ENCODE results near the gene MAD1L1. TPM values are rescaled to one million over a fixed set of nuclear protein-coding genes. Genes with fewer than 3 reads are reported as not detected.

MAD1L1 gene
- total and polyA plus RNA-seq, 2 of the 8 experiments (the other 6 are each of a cell fraction or from before 2014, with no cell fraction given), result 40.4 to 44.6 TPM

- Histone ChIP-seq H2BK12ac (ENCODE audit: low read depth, low read length) (no peak overlapping the region), H3K4me3 (ENCODE audit: extremely low read depth in 1 of 4, insufficient read depth in 2 of 4, low read depth in 3 of 4, low read length in 4 of 4) (no peak overlapping the region), H3K23ac (ENCODE audit: insufficient read length) (no peak overlapping the region), H3K56ac (replicated peaks; ENCODE audit: insufficient read length, low read depth, low read length) (no peak overlapping the region), H3K4me1 (replicated peaks in 1 of 4; ENCODE audit: control insufficient read depth in 3 of 4, insufficient read depth in 4 of 4, low read length in 3 of 4) (no peaks in the 10 kb centered on the region), H2BK120ac (replicated peaks; ENCODE audit: low read depth, low read length) (no peak overlapping the region), H3K79me2 (ENCODE audit: control insufficient read depth in 1 of 2, insufficient read depth in 2 of 2, low read length in 2 of 2) (peaks cover 0 to 3% of the 10 kb centered on the region in 2 experiments; a peak in 1 of 4 replicates), H3K18ac (ENCODE audit: extremely low read depth, low read length) (no peak overlapping the region), H2BK15ac (ENCODE audit: low read length) (no peak overlapping the region), H2AK5ac (ENCODE audit: low read depth, low read length) (no peak overlapping the region), H3K14ac (ENCODE audit: insufficient read length) (no peak overlapping the region), H3K4me2 (ENCODE audit: insufficient read depth in 1 of 2, low read depth in 2 of 2, low read length in 2 of 2) (no peak overlapping the region), H3K4ac (replicated peaks; ENCODE audit: insufficient read length, low read depth, low read length) (no peak overlapping the region), H2AFZ (ENCODE audit: low read length) (no peak overlapping the region), H3K9ac (replicated peaks in 1 of 4; ENCODE audit: extremely low read depth in 1 of 4, low read depth in 3 of 4, low read length in 3 of 4) (no peak overlapping the region), H3K79me1 (ENCODE audit: low read depth, low read length) (peaks cover 4% of the 10 kb centered on the region), H2BK5ac (ENCODE audit: low read depth, low read length) (no peak overlapping the region), H3K36me3 (ENCODE audit: control insufficient read depth in 2 of 4, insufficient read depth in 4 of 4, low read length in 3 of 4) (peaks cover under 1 to 15% (median 8%) of the 10 kb centered on the region in 4 experiments; a peak in 6 of 8 replicates), H4K8ac (ENCODE audit: extremely low read depth, insufficient read depth, low read length) (no peak overlapping the region), H4K91ac (replicated peaks; ENCODE audit: insufficient read length, low read length) (no peak overlapping the region), H3K27me3 (replicated peaks in 1 of 4; ENCODE audit: control insufficient read depth in 3 of 4, extremely low read depth in 1 of 4, insufficient read depth in 3 of 4, low read length in 3 of 4) (no peaks in the 10 kb centered on the region), H2BK20ac (ENCODE audit: low read length) (no peak overlapping the region), H4K20me1 (replicated peaks in 1 of 2; ENCODE audit: control insufficient read depth in 1 of 2, insufficient read depth in 2 of 2, low read length in 2 of 2) (peaks cover 9 to 18% of the 10 kb centered on the region in 2 experiments), H3K9me3 (ENCODE audit: insufficient read depth in 2 of 2, low read depth in 1 of 2, low read length in 1 of 2) (no peaks in the 10 kb centered on the region; a peak in 1 of 4 replicates), H3K27ac (ENCODE audit: low read depth, low read length) (no peak overlapping the region), H4K5ac (ENCODE audit: insufficient read length, low read depth, low read length) (no peak overlapping the region), H3K23me2 (ENCODE audit: low read depth, low read length) (no peaks in the 10 kb centered on the region)
- FAIRE-seq, result no peak
- ChIA-PET CTCF (ENCODE audit: partially characterized antibody) (interaction anchor here (1.0 to 2.6 kb wide), 4 partner anchors 9 to 450 kb away, joined by 3 to 8 read pairs (median 4); no protein-coding TSS in a partner anchor), POLR2A (ENCODE audit: partially characterized antibody) (no interaction called here)
- TF ChIP-seq POU5F1 (IDR thresholded peaks at IDR 0.05; ENCODE audit: low read depth, low read length) (no peak), CBX5 (IDR thresholded peaks at IDR 0.05; ENCODE audit: low read depth, low read length) (no peak)
- WGBS, 2 experiments (ENCODE audit: extremely low coverage in 1 of 2, insufficient coverage in 1 of 2, insufficient read length in 1 of 2, insufficient replicate concordance in 2 of 2, low coverage in 1 of 2, low lambda C conversion rate in 2 of 2, missing lambda C conversion rate in 1 of 2), result 90% methylated on average over 7 of the region's 10 CpGs; no CpG with 5 or more reads in 1 of the 2 experiments
- DNase-seq (ENCODE audit: low read depth in 1 of 2, low spot score in 2 of 2), result no peak
Observed at GRCh38 chr7:2201128-2201527, 31.6 kb downstream of the MAD1L1 start.
